DND-41 (cell line): ENCODE data around the gene LNX1.

Source experiments
- ATAC-seq: fragments of 200-7000 bp; cut with Tn5 transposase; 3 replicates; pipeline ENCODE4 v1.9.1; 2021; ENCODE audit warnings: low read depth; ENCODE audit not compliant: insufficient read depth
- DNase-seq: peaks from one replicate; pipeline ENCODE4 v3.0.0-alpha.2; 2020
- H2AFZ ChIP-seq: 2 replicates; pipeline ENCODE4 v1.6.0; 2012; ENCODE audit warnings: low read depth, low read length
- H3K27ac ChIP-seq: 2 replicates; pipeline ENCODE4 v1.5.1; 2012; ENCODE audit warnings: low read length, inconsistent platforms
- H3K27me3 ChIP-seq: fragments of 200-600 bp; sonication (generic); 2 replicates; pipeline ENCODE4 v1.6.0; 2012; ENCODE audit warnings: low read length, mild to moderate bottlenecking, inconsistent platforms; ENCODE audit not compliant: insufficient read depth, poor library complexity
- H3K36me3 ChIP-seq: 2 replicates; pipeline ENCODE4 v1.5.1; 2012; ENCODE audit warnings: low read length, inconsistent platforms; ENCODE audit not compliant: insufficient read depth
- H3K4me1 ChIP-seq: 2 replicates; pipeline ENCODE4 v1.5.1; 2012; ENCODE audit warnings: mild to moderate bottlenecking, low read length; ENCODE audit not compliant: insufficient read depth
- H3K4me2 ChIP-seq: 2 replicates; pipeline ENCODE4 v1.6.0; 2012; ENCODE audit warnings: mild to moderate bottlenecking, moderate library complexity, low read length, inconsistent platforms; ENCODE audit not compliant: insufficient read depth
- H3K4me3 ChIP-seq, 2 experiments: fragments of 200-600 bp in 1 of 2; shearing (Covaris generic) in 1 of 2; 2 replicates each; pipeline ENCODE4 v1.5.1; 2012 to 2016; ENCODE audit warnings: inconsistent platforms in 2 of 2, low read length in 2 of 2, mild to moderate bottlenecking in 2 of 2, low read depth in 1 of 2, moderate library complexity in 1 of 2
- H3K79me2 ChIP-seq: 2 replicates; pipeline ENCODE4 v1.6.0; 2012; ENCODE audit warnings: low read length, inconsistent platforms; ENCODE audit not compliant: insufficient read depth
- H3K9ac ChIP-seq: 2 replicates; pipeline ENCODE4 v1.6.0; 2012; ENCODE audit warnings: low read depth, mild to moderate bottlenecking, inconsistent platforms, low read length, moderate library complexity
- H3K9me3 ChIP-seq: 2 replicates; pipeline ENCODE4 v1.5.1; 2012; ENCODE audit warnings: low read length, moderate library complexity, mild to moderate bottlenecking, inconsistent platforms; ENCODE audit not compliant: insufficient read depth, severe bottlenecking
- H4K20me1 ChIP-seq: 2 replicates; pipeline ENCODE4 v1.6.0; 2012; ENCODE audit warnings: low read length; ENCODE audit not compliant: insufficient read depth
- EZH2 ChIP-seq: IDR thresholded peaks from 3 replicates; pipeline ENCODE4 v1.6.1; 2012; ENCODE audit warnings: borderline replicate concordance, low read depth, mild to moderate bottlenecking, moderate library complexity, low read length, inconsistent platforms; ENCODE audit not compliant: severe bottlenecking
- TF ChIP-seq, protein P1 (sequence below): IDR thresholded peaks from 2 replicates; pipeline ENCODE4 v1.5.1; 2012; ENCODE audit warnings: borderline replicate concordance, low read length, moderate library complexity, mild to moderate bottlenecking; ENCODE audit not compliant: poor library complexity, severe bottlenecking; ENCODE audit errors: extremely low read depth

LNX1 gene

DNA sequence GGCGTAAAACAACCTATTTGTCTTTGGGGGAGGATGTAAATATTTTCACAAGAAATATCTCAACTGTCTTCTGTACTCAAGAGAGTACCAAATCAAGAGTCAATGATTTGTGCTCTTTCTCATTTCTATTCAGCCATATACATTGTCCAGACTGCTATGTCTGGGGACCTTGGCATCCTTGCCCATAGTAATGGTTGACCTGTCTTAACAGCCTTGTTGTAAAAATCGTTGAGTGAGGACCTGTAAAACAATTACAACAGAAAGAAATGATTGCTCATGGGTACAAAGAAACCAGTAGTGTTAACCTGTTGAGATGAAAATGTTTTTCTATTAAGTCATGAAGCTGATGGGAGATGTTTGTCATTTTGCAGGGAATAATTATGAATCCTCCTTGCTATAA, 56.6 kb downstream of the LNX1 start:
- H3K9ac ChIP-seq = no peak overlapping the region
- DNase-seq = no peak
- H3K4me2 ChIP-seq = no peak overlapping the region
- no peaks in the 10 kb centered on the region for H3K9me3 ChIP-seq
- no peak for ATAC-seq
- no peak overlapping the region for H2AFZ ChIP-seq
- H3K36me3 ChIP-seq = no peaks in the 10 kb centered on the region
- H3K27ac ChIP-seq = no peak overlapping the region
- no peak overlapping the region for H3K4me3 ChIP-seq
- H4K20me1 ChIP-seq = no peaks in the 10 kb centered on the region
- H3K79me2 ChIP-seq = no peaks in the 10 kb centered on the region
- H3K4me1 ChIP-seq = no peaks in the 10 kb centered on the region
- TF ChIP-seq EZH2 = no peak
- TF ChIP-seq, protein P1, sequence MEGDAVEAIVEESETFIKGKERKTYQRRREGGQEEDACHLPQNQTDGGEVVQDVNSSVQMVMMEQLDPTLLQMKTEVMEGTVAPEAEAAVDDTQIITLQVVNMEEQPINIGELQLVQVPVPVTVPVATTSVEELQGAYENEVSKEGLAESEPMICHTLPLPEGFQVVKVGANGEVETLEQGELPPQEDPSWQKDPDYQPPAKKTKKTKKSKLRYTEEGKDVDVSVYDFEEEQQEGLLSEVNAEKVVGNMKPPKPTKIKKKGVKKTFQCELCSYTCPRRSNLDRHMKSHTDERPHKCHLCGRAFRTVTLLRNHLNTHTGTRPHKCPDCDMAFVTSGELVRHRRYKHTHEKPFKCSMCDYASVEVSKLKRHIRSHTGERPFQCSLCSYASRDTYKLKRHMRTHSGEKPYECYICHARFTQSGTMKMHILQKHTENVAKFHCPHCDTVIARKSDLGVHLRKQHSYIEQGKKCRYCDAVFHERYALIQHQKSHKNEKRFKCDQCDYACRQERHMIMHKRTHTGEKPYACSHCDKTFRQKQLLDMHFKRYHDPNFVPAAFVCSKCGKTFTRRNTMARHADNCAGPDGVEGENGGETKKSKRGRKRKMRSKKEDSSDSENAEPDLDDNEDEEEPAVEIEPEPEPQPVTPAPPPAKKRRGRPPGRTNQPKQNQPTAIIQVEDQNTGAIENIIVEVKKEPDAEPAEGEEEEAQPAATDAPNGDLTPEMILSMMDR = no peak
- H3K27me3 ChIP-seq = peaks cover 6% of the 10 kb centered on the region

DNA sequence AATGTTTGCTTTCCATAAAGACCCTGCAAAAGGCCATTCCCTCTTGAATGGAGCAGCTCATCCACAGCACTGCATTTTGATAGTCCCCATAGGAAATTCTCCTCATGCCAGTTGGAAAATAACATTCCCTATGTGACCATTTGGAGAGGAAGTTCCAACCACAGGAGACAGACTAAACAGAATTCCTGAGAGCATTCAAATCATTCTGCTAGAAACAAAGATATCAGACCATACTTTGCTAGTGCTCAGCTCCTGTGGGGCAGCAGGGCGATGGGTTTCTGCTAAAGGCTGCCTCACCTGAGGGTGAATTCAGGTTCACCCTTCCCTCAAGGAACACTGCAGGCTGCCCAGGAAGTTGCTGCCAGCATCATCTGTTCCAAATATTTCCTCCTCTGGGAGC, 58.8 kb downstream of the LNX1 start:
- no peak for ATAC-seq
- no peak overlapping the region for H3K27ac ChIP-seq
- H4K20me1 ChIP-seq = no peaks in the 10 kb centered on the region
- H3K27me3 ChIP-seq = peaks cover under 1% of the 10 kb centered on the region
- H3K9ac ChIP-seq = no peak overlapping the region
- H3K4me3 ChIP-seq = no peak overlapping the region
- TF ChIP-seq, protein P1 = no peak
- no peak for TF ChIP-seq EZH2
- H3K4me1 ChIP-seq = no peaks in the 10 kb centered on the region
- no peaks in the 10 kb centered on the region for H3K36me3 ChIP-seq
- H3K79me2 ChIP-seq = no peaks in the 10 kb centered on the region
- DNase-seq = no peak
- H2AFZ ChIP-seq = no peak overlapping the region
- H3K9me3 ChIP-seq = no peaks in the 10 kb centered on the region
- no peak overlapping the region for H3K4me2 ChIP-seq

DNA sequence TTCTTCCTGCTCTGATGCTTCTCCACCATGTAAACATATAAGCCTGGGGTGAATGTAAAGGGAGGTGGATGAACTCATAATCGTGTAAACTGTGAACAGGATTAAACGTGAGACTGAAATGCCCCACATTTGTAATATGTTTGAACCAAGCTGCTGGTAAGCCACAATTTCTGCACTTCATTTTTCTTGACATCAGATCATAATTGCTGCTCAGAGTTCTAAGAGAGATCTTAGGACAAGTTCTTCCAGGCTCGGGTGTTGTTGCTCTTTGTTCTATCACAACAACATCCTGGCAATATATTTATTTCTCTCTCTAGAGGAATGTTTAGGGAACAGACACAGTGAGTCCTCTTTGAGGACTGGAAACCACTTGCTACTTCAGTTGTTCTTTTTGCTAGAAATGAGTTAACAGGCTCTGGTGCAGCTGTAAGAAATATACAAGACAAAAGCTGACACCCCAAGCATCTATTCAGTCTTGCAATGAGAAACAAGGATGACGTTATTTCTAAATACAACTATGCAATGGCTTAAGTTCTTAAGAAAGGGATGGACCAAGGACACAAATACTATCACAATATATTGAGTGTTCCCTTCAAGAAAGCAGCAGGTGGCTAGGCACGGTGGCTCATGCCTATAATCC, 59.6 kb downstream of the LNX1 start:
- no peak overlapping the region for H2AFZ ChIP-seq

More for the DNA sequence above, 59.6 kb downstream of the LNX1 start:
- Histone ChIP-seq H3K27me3 (no peaks in the 10 kb centered on the region), H3K4me3 (no peak overlapping the region), H4K20me1 (no peaks in the 10 kb centered on the region), H3K9me3 (no peaks in the 10 kb centered on the region), H3K4me1 (no peaks in the 10 kb centered on the region), H3K27ac (no peak overlapping the region), H3K9ac (no peak overlapping the region), H3K79me2 (no peaks in the 10 kb centered on the region), H3K4me2 (no peak overlapping the region), H3K36me3 (no peaks in the 10 kb centered on the region)
- TF ChIP-seq EZH2 = no peak
- TF ChIP-seq, protein P1 = no peak
- ATAC-seq = no peak
- DNase-seq = no peak
